ENCODE data around the gene FBXW9. TPM values are rescaled to one million over a fixed set of nuclear protein-coding genes. Genes with fewer than 3 reads are reported as not detected.

Gene FBXW9
- total RNA-seq, 1 experiment from 2014 or later: 21.0 TPM

DNA sequence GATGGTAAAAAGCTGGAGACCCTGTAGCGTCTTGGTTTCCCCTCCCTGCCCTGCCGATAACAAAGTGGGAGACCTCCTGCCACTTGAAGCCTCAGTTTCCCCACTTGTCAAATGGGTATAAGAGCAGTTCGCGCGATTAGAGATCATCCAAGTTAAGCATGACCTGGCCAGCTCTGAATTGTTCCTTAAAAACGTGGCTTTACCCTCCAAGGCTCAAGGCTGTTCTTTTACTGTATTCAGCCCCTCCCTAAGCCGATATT lies 26.9 kb upstream of the FBXW9 start:
- Histone ChIP-seq H3F3A (ENCODE audit: insufficient read depth, low read depth) (peaks cover 63% of the 10 kb centered on the region), H3K9me3 (ENCODE audit: insufficient read depth, low read depth) (no peaks in the 10 kb centered on the region), H3K4me3 (peak overlapping the region; percentile 76), H3K9me2 (ENCODE audit: insufficient read depth) (no peaks in the 10 kb centered on the region), H3K4me2 (peak overlapping the region; percentile 87), H3K36me3 (ENCODE audit: low read depth) (peaks cover 18% of the 10 kb centered on the region), H2AFZ (peak overlapping the region; percentile 89), H3K27ac (peak overlapping the region; percentile 55), H3K4me1 (replicated peaks; ENCODE audit: insufficient read depth) (peaks cover 14% of the 10 kb centered on the region; the same call in 1 of the 2 replicates), H3K79me2 (ENCODE audit: low read depth) (peaks cover 55% of the 10 kb centered on the region), H3K27me3 (ENCODE audit: insufficient read depth, low read depth) (no peaks in the 10 kb centered on the region), H4K20me1 (ENCODE audit: insufficient read depth) (peaks cover 13% of the 10 kb centered on the region; the same call in 1 of the 2 replicates)
- no peak for TF ChIP-seq EZH2 (IDR thresholded peaks at IDR 0.05; ENCODE audit: low read depth)
- TF ChIP-seq, protein P1, sequence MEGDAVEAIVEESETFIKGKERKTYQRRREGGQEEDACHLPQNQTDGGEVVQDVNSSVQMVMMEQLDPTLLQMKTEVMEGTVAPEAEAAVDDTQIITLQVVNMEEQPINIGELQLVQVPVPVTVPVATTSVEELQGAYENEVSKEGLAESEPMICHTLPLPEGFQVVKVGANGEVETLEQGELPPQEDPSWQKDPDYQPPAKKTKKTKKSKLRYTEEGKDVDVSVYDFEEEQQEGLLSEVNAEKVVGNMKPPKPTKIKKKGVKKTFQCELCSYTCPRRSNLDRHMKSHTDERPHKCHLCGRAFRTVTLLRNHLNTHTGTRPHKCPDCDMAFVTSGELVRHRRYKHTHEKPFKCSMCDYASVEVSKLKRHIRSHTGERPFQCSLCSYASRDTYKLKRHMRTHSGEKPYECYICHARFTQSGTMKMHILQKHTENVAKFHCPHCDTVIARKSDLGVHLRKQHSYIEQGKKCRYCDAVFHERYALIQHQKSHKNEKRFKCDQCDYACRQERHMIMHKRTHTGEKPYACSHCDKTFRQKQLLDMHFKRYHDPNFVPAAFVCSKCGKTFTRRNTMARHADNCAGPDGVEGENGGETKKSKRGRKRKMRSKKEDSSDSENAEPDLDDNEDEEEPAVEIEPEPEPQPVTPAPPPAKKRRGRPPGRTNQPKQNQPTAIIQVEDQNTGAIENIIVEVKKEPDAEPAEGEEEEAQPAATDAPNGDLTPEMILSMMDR (conservative IDR thresholded peaks at IDR 0.05): no peak
- no TSS peak for BruUV-seq (replicated peaks)
- no peak for DNase-seq
- intact Hi-C loops (cut with micrococcal nuclease; ENCODE audit: unreplicated experiment): loop anchor here (1.0 kb wide), 1 partner anchor 11 kb away; the partner anchor contains the start of gene TRIR
- CTCF ChIA-PET: interaction anchor here (0.6 to 1.0 kb wide), 3 partner anchors 34 to 51 kb away, joined by 3 to 4 read pairs (median 3); no protein-coding TSS in a partner anchor
- POLR2A ChIA-PET (ENCODE audit: unreplicated experiment): interaction anchor here (0.5 to 0.6 kb wide), 4 partner anchors 14 to 70 kb away, joined by 3 to 8 read pairs (median 3); partner anchors contain the start of gene GET3

DNA sequence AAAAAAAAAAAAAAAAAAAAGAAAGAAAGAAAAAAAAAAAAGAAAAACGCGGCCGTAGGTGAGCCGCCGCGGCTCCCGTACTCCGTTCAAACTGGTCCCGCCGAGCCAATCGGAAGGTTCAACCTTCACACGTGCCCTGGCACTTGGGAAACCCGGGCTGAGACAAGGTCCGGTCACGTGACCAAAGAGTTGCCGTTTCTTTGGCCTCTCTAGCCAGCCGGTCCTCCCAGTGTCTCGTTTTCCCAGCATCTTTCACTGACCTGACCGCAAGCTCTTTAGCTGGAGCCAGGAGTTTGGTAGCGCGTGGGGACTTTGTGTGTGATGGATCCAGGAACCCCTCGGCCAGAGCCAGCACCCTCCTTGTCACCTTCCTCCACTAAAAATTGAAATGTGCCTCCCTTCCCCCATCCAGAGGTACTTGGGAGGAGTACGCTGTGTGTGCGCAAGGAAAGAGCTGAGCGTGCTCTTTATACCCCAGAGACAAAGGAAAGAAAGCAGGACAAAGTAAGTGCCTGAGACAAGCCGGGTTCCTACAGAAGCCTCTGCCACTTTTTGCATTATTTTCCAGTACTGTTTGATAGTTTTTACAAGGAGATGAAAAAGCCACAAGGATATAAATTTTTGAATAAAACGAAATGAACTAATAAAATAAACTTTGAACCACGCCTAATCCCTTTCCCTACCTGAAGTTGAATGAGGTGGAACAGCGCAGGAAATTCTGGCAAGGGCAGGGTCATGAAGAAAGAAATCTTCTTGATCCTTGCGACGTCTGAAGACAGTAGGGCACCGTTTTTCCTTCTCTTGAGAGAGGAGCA lies 26.3 kb upstream of the FBXW9 start:
- CTCF ChIA-PET: interaction anchor here (0.6 to 1.0 kb wide), 4 partner anchors 35 to 1859 kb away, joined by 3 to 4 read pairs (median 4); no protein-coding TSS in a partner anchor
- BruUV-seq (replicated peaks): TSS peak; percentile 97

More for the DNA sequence above, 26.3 kb upstream of the FBXW9 start:
- Histone ChIP-seq H3K4me3 (peak overlapping the region; percentile 76), H3K9me3 (ENCODE audit: insufficient read depth, low read depth) (no peaks in the 10 kb centered on the region), H3K9me2 (ENCODE audit: insufficient read depth) (no peaks in the 10 kb centered on the region), H4K20me1 (ENCODE audit: insufficient read depth) (peaks cover 18% of the 10 kb centered on the region; the same call in 1 of the 2 replicates), H3K36me3 (ENCODE audit: low read depth) (peaks cover 24% of the 10 kb centered on the region), H3K27me3 (ENCODE audit: insufficient read depth, low read depth) (no peaks in the 10 kb centered on the region), H3K27ac (peak overlapping the region; percentile 55), H3K4me2 (peak overlapping the region; percentile 87), H3F3A (ENCODE audit: insufficient read depth, low read depth) (peaks cover 63% of the 10 kb centered on the region), H3K4me1 (replicated peaks; ENCODE audit: insufficient read depth) (peaks cover 14% of the 10 kb centered on the region; the same call in 1 of the 2 replicates), H3K79me2 (ENCODE audit: low read depth) (peaks cover 60% of the 10 kb centered on the region), H2AFZ (peak overlapping the region; percentile 89)
- intact Hi-C loops (cut with micrococcal nuclease; ENCODE audit: unreplicated experiment): loop anchor here (1.0 kb wide), 1 partner anchor 12 kb away; the partner anchor contains the start of gene TRIR
- DNase-seq: peak; percentile 92 to 98
- no peak for TF ChIP-seq EZH2 (IDR thresholded peaks at IDR 0.05; ENCODE audit: low read depth)
- TF ChIP-seq, protein P1 (conservative IDR thresholded peaks at IDR 0.05): 0 out of 2 replicates have a peak, but pooled peaks have one; percentile 17
- POLR2A ChIA-PET (ENCODE audit: unreplicated experiment): interaction anchor here (0.5 to 0.6 kb wide), 5 partner anchors 14 to 71 kb away, joined by 3 to 8 read pairs (median 3); partner anchors contain the start of gene GET3
